ENCODE results near the gene ZDHHC15.
"Not testable (repeated sequence)": the region's sequence is repeated elsewhere in the genome, so short reads cannot be mapped to it uniquely, and the experiment has no call there.

Gene ZDHHC15, protein sequence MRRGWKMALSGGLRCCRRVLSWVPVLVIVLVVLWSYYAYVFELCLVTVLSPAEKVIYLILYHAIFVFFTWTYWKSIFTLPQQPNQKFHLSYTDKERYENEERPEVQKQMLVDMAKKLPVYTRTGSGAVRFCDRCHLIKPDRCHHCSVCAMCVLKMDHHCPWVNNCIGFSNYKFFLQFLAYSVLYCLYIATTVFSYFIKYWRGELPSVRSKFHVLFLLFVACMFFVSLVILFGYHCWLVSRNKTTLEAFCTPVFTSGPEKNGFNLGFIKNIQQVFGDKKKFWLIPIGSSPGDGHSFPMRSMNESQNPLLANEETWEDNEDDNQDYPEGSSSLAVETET

DNA sequence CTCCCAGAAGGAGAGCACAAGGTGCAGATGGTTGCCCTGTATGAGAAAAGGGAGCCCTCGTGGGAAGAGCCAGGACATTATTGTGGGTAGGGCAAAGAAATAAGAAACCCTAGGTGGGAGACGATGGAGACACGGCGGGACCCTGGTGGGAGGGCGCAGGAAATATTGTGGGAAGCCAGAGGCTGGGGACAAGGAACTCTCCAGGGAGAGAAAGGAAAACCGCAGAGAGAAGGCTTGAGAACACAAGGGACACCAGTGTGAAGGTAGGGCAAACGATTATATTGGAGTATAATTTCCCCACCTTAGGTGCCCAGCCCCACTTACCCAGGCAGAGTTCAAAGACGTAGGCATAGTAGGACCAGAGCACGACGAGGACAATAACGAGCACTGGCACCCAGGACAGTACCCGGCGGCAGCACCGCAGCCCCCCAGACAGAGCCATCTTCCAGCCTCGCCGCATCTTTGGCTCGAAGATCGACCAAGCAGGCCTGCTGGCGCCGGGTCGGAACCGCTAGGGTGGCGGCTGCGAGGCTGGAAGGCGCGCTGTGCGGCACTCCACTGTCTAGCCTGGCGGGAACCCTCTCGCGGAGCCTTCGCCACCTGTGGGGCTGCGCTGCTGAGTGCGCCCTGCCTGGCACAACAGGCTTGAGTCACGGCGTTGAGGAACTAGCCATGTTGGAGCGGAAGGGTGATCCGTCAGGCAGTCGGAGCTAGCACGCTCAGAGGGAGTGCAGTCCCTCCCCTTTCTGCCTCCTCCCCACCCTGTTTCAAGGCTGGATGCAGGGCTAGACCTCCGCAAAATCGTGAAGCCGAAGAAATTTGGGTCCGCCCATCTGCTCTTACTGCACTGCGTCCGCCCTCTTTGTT lies at the start of gene ZDHHC15:
ZDHHC15 (minus strand) TSS at position 473 of the 867 bp plus-strand sequence; CDS start at position 460, 13 bp downstream.
- DNase-seq = peak; percentile 70

DNA sequence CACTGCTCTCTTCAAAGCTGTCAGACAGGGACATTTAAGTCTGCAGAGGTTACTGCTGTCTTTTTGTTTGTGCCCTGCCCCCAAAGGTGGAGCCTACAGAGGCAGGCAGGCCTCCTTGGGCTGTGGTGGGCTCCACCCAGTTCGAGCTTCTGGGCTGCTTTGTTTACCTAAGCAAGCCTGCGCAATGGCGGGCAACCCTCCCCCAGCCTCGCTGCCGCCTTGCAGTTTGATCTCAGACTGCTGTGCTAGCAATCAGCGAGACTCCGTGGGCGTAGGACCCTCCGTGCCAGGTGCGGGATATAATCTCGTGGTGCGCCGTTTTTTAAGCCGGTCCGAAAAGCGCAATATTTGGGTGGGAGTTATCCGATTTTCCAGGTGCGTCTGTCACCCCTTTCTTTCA lies 37.7 kb upstream of the ZDHHC15 start:
- DNase-seq = not testable (repeated sequence)

DNA sequence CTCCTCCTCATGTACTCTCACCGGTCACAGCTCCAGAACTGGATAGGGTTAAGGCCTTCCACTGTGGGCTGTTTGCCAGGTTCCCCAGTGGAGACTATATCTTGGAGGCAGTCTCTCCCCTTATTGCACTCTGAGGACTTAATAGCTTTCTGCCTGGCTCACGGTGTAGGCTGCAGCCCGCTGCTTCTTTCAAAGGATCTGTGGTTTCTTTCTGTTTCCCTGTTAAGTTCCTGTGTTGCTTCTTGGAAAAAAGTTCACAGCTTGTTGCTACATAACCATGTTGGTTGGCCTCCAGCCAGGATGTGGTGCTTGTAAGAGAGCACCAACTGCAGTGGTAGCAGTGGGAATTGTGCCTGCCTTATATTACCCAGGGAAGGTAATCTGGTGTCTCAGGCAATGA lies 24.9 kb upstream of the ZDHHC15 start:
- DNase-seq = no peak

DNA sequence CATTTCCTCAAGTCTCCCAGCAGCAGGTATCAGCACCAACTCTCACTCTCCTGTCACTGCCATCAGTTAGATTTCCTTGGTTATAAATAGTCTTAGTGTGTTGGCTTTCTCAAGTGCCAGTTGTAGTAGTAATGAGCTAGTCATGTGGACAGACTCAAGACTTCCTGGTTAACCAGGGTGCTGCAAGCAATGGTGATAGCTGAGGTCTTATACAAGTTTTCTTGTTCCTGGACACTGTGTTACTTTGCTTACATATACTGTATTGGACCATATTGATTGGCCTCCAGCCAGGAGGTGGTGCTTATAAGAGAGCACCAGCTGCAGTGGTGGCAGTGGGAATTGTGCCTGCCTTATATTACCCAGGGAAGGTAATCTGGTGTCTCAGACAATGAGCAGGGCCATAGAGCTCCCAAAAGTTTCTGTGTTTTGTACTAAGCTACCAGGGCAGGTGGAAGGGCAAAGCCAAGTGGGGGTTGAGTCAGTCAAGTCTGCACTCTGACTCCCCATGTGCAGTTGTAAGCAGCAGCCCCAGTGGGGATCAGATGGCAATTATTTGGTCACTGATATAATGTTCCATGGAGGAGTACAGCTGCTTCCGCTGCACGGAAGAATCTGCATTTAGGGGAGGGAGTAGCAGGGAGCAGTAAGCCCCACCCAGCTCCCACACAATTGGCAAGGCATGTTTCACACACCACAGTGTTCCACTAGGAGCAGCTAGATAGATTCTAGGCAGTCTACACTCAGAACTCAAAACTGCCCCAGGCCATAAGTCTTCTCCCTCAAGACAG lies 24.1 kb upstream of the ZDHHC15 start:
- no peak for DNase-seq

DNA sequence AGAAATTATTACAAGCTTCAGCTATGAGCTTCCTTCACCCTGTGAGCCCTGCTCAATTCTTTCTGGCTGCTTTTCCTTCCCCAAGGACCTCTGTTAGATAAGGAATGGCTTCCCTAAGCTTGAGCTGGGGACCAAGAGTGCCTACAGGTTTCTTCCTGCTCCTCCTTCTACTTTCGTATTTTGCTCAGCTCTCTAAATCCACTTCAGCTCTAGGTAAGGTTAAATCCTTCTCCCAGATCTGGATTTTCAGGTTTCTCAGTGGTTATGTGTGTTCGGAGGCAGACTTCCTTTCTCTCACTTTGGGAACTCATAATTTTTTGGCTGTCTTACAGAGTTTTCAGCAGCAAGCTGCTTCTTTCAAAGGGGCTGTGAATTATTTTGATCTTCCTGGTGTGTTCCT lies 21.9 kb upstream of the ZDHHC15 start:
- no peak for DNase-seq

DNA sequence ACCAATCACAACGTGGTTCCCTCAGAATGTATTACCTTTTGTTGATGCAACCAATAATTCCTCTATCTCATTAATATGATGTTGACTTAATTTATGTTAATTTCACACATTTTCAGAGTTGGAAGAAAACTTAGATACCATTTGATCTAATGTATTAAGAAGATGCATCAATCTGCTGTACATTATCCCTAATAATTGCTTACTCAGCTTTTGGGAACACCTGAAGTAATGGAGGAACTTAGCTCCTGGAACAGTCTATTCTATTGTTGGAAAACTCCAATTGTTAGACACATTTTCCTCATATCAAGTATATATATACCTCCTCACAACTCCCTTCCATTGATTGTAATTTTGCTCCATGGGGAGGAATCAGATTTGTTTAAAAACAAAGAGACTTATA lies 38.9 kb downstream of the ZDHHC15 start:
- DNase-seq = no peak

DNA sequence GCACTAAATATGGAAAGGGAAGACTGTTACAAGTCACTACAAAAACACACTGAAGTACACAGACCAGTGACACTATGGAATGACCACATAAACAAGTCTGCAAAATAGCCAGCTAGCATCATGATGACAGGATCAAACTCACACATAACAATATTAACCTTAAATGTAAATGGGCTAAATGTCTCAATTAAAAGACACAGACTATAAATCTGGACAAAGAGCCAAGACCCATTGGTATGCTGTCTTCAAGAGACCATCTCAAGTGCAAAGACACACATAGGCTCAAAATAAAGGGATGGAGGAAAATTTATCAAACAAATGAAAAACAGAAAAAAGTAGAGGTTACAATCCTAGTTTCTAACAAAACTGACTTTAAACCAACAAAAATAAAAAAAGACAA lies 61.1 kb downstream of the ZDHHC15 start:
- DNase-seq = not testable (repeated sequence)

DNA sequence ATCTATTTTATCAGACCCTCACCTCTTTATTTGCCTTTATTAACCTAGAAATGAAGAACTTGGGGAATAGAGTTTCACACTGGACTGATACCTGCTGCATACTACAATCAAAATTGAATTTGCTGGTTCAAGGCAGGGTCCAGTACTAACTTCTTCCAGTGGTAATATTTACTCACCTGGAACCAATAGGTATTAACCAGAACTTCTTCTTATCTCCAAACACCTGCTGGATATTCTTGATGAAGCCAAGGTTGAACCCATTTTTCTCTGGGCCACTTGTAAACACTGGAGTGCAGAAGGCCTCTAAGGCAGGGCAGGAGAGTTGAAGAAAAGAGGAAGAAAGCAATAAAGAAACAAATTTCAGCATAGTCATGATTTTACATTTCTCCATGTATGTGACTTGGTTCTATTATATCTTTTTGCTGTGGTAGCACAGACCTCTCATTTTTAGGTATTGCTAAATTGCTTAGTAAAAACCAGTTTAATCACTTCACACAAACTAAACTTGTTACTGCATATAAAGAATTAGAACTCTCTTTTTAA lies 101.1 kb downstream of the ZDHHC15 start:
- DNase-seq = no peak

DNA sequence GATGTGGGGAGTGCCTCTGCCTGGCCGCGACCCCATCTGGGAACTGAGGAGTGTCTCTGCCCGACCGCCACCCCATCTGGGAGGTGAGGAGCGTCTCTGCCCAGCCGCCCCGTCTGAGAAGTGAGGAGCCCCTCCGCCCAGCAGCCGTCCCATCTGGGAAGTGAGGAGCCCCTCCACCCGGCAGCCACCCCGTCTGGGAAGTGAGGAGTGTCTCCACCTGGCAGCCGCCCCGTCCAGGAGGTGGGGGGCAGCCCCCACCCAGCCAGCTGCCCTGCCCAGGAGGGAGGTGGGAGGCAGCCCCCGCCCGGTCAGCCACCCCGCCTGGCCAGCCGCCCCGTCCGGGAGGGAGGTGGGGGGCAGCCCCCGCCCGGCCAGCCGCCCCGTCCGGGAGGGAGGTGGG lies 115.7 kb downstream of the ZDHHC15 start:
- DNase-seq = not testable (repeated sequence)

DNA sequence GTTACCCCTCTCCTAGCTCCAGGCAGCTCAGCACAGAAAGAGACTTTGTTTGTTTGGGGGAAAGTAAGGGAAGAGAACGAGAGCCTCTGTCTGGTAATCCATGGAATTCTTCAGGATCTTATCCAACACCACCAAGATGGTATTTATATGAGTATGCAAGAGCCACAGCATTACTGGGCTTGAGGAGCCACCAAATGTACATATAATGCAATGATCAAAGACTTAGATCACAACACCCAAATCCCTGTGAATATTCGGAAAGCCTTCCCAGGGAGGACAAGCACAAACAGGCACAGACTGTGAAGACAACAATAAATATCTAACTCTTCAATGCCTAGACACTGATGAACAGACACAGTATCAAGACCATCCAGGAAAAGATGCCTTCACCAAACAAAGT lies 132.4 kb downstream of the ZDHHC15 start:
- DNase-seq = no peak

DNA sequence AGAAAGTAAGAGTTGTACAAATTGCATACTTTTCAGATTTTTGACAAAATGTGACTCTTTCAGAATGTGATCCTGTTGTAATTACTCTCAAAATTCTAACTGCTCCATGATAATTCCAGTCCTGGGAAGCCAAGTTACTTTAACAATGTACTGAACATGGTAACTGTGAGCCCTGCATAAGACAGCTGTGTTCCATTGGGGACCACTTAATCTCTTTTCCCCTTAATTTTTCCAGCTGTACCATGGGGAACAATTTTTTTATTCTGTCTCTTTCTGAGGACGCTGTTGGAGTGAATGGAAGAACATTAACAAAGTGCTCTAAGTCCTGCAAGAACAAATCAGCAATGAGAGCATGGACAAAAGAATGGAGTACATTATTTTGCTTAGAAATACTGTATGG lies 153.1 kb downstream of the ZDHHC15 start:
- DNase-seq = no peak

DNA sequence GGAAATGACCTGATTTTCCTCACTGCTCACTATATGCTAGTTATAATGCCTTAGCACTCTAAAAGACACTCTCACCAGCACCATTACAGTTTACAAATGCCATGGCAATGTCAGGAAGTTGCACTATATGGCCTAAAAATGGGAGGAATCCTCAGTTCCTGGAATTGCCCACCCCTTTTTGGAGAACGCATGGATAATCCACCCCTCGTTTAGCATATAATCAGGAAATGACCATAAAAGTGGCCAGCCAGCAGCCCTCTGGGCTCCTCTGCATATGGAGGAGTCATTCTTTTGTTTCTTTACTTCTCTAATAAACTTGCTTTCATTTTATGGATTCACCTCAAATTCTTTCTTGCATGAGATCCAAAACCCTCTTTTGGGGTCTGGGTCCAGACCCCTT lies 156.0 kb downstream of the ZDHHC15 start:
- DNase-seq = no peak

DNA sequence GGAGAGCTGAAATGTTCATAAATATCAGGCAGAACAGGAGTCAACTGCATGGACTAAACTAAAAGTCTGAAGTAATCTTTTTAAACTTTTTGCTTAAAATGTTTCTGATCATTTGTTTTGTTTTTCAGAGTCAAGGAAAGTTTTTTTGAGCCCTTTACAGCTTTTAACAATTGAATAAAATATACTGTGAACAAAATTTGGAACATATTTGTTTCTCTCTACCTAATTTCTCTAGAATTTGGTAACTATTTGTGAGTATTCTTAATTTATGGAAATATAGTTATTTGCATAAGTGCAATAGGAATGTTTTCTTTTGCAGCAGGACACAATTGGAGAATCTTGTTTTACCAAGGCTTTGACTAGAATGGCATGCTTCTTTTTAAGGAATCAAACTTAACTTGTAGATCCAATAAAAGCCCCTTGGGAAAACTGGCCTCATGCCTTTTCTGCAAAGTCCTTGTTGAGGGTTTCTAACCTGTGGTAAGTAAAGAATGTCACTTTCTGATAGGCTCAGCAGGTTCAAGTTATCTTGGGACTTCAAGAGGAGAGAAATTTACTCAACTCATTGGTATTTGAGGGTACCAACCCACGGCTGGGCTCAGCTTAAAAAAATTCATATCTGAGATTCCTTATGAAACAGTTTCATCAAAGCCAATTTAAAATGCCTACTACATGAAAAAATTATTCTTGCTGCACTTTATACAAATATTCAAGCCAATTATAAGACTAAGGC lies 157.4 kb downstream of the ZDHHC15 start:
- DNase-seq = no peak

DNA sequence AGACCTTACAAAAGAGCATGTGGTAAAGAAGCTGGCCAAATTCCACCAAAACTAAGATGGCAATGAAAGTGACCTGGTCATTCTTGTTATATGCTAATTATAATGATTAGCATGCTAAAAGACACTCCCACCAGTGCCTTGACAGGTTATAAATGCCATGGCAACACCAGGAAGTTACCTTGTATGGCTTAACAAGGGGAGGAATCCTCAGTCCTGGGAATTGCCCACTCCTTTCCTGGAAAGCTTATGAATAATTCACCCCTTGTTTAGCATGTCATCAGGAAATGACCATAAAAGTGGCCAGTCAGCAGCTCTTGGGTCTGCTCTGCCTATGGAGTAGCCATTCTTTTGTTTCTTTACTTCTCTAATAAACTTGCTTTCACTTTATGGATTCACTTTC lies 161.0 kb downstream of the ZDHHC15 start:
- DNase-seq = no peak

DNA sequence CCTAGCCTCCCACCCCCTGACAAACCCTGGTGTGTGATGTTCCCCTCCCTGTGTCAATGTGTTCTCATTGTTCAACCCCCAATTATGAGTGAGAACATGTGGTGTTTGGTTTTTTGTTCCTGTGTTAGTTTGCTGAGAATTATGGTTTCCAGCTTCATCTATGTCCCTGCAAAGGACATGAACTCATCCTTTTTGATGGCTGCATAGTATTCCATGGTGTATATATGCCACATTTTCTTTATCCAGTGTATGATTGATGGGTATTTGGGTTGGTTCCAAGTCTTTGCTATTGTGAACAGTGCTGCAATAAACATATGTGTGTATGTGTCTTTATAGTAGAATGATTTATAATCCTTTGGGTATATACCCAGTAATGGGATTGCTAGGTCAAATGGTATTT lies 174.2 kb downstream of the ZDHHC15 start:
- DNase-seq = not testable (repeated sequence)

DNA sequence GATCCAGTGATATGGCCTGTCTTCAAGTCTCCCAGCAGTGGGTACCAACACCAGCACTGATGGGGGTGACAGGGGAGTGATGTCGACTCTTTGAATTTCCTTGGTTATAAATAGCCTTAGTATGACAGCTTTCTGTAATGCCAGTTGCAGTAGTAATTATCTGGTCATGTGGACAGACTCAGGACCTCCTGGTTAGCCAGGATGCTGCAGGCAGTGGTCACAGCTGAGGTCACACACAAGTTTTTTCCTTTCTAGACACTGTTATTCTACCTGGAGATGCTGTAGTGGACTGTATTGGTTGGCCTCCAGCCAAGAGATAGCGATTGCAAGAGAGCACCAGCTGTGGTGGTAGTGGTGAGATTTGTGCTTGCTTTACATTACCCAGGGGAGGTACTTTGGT lies 185.3 kb downstream of the ZDHHC15 start:
- no peak for DNase-seq

DNA sequence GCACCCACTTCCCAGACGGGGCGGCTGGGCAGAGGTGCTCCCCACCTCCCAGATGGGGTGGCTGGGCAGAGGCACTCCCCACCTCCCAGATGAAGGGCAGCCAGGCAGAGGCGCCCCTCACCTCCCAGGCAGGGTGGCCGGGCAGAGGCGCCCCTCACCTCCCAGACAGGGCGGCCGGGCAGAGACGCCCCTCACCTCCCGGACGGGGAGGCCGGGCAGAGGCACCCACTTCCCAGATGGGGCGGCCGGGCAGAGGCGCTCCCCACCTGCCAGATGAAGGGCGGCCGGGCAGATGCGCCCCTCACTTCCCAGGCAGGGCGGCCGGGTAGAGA lies 187.7 kb downstream of the ZDHHC15 start:
- no peak for DNase-seq

DNA sequence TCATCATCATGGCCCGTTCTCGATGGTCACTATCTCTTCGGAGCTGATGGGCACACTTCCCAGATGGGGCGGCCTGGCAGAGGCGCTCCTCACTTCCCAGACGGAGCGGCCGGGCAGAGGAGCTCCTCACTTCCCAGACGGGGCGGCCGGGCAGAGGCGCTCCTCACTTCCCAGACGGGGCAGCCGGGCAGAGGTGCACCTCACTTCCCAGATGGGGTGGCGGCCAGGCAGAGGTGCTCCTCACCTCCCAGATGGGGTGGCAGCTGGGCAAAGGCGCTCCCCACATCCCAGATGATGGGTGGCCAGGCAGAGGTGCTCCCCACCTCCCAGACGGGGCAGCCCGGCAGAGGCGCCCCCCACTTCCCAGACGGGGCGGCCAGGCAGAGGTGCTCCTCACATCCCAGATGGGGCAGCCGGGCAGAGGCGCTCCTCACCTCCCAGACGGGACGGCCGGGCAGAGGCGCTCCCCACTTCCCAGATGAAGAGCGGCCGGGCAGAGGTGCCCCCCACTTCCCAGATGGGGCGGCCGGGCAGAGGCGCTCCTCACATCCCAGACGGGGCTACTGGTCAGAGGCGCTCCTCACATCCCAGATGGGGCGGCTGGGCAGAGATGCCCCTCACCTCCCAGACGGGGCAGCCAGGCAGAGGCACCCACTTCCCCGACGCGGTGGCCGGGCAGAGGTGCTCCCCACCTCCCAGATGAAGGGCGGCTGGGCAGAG lies 188.3 kb downstream of the ZDHHC15 start:
- not testable (repeated sequence) for DNase-seq

DNA sequence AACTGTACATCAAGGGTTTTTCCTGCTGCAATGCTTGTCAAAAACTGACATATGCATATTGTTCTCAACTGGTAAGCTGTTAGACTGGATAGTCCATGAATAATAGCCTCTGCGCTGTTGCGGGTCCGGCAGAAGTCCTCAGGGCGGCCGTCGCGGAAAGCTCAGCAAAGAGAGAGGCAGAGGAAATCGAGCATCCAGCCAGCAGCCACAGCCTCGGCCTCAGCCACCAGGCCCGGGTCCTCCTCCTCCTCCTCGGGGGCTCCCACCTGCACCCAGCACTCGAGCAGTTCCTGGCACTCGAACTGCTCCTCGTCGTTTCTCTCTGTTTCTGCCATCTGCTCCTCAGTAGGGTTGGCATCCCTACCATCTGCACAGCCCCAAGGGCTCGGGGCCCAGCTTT lies 195.2 kb downstream of the ZDHHC15 start:
- DNase-seq = no peak
